Measurements from ENCODE around the gene MICA.

DNA sequence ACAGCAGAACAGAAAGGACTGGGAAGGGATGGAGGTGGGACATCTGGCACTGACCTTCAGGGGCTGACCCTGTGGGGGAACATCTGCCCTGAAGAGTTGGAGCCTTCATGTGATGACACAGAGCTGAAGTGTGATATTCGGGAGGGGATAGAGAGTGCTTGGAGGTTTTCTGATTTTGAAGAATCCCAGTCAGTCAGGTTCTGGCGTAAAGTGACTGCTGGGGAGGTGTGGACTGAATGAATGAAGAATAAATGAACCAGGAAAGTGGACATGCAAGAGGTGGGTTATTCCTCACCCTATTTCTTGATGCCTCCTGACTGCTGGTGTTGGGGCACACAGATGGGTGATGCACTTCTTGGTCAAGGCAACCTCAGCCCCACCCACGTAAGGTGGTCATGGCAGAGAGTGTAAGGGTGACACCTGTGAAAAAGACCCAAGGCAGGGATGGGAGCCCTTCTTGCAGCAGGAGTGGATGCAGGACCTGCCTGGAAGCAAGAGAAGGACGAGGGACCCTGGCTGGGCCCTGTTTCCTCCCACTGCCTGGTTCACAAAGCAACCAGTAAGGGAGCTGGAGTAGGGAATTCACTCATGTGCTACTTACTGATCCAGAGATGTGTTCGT is 13.1 kb downstream of the MICA start:
- TF ChIP-seq, protein P1, sequence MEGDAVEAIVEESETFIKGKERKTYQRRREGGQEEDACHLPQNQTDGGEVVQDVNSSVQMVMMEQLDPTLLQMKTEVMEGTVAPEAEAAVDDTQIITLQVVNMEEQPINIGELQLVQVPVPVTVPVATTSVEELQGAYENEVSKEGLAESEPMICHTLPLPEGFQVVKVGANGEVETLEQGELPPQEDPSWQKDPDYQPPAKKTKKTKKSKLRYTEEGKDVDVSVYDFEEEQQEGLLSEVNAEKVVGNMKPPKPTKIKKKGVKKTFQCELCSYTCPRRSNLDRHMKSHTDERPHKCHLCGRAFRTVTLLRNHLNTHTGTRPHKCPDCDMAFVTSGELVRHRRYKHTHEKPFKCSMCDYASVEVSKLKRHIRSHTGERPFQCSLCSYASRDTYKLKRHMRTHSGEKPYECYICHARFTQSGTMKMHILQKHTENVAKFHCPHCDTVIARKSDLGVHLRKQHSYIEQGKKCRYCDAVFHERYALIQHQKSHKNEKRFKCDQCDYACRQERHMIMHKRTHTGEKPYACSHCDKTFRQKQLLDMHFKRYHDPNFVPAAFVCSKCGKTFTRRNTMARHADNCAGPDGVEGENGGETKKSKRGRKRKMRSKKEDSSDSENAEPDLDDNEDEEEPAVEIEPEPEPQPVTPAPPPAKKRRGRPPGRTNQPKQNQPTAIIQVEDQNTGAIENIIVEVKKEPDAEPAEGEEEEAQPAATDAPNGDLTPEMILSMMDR (conservative IDR thresholded peaks at IDR 0.05; ENCODE audit: low read length) = no peak
- no peak for TF ChIP-seq EZH2phosphoT487 (IDR thresholded peaks at IDR 0.05; ENCODE audit: borderline replicate concordance, low read depth, low read length)
